ENCODE measurements around the gene ENTHD1. TPM values are rescaled to one million over a fixed set of nuclear protein-coding genes. Genes with fewer than 3 reads are reported as not detected.

Gene ENTHD1
- total RNA-seq, 2 donors from 2014 or later, result not detected

- Histone ChIP-seq H3K27me3 (ENCODE audit: control insufficient read depth, insufficient read depth, low read length, poor library complexity, severe bottlenecking) (no peaks in the 10 kb centered on the region), H3K4me3 (ENCODE audit: low read length) (no peak overlapping the region), H3K9ac (ENCODE audit: extremely low read depth, low read length, poor library complexity, severe bottlenecking) (no peak overlapping the region), H3K27ac (ENCODE audit: low read depth, low read length) (no peak overlapping the region), H3K9me3 (ENCODE audit: control insufficient read depth, low read length) (no peaks in the 10 kb centered on the region), H3K4me1 (ENCODE audit: control insufficient read depth, insufficient read depth, low read length) (peaks cover 8% of the 10 kb centered on the region), H3K36me3 (ENCODE audit: control insufficient read depth, insufficient read depth, low read length) (no peaks in the 10 kb centered on the region)
- Mint-ChIP-seq H3K4me1 (peaks cover 45% of the 10 kb centered on the region), H3K27me3 (ENCODE audit: insufficient read depth) (no peaks in the 10 kb centered on the region), H3K4me3 (no peak overlapping the region), H3K27ac (no peak overlapping the region), H3K9me3 (no peaks in the 10 kb centered on the region), H3K36me3 (ENCODE audit: low read depth) (no peaks in the 10 kb centered on the region)
- WGBS, 2 experiments (ENCODE audit: insufficient coverage in 1 of 2, insufficient read length in 1 of 2), result 87 to 91% methylated on average over 6 of the region's 6 CpGs
- TF ChIP-seq CTCF (conservative IDR thresholded peaks at IDR 0.05), result no peak
- DNase-seq, result no peak
Observed at GRCh38 chr22:39935612-39936011, 42.1 kb upstream of the ENTHD1 start.

DNA sequence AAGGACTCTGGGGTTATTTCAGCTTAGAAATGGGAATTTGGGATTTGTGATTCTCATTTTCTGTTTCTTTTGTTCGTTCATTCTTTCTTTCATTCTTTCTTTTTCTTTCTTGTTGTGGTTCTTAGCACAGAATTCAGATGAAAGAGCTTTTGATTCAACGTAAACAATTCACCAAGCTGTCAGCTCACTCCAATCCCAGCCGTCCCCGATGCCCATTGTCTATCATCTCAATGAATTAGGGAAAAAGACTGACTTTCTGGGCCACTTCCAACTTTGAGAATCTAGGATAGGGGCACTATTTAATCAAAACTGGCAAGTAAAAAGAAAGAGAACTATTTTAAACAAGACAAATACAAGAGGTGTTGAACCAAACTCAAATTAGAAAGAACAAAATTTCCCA lies 41.6 kb upstream of the ENTHD1 start:
- no peak for DNase-seq
- WGBS, 2 experiments (ENCODE audit: insufficient coverage in 1 of 2, insufficient read length in 1 of 2), result 83 to 90% methylated on average over 2 to 4 of the region's 4 CpGs
- H3K4me1 ChIP-seq (ENCODE audit: control insufficient read depth, insufficient read depth, low read length), result peaks cover 8% of the 10 kb centered on the region

DNA sequence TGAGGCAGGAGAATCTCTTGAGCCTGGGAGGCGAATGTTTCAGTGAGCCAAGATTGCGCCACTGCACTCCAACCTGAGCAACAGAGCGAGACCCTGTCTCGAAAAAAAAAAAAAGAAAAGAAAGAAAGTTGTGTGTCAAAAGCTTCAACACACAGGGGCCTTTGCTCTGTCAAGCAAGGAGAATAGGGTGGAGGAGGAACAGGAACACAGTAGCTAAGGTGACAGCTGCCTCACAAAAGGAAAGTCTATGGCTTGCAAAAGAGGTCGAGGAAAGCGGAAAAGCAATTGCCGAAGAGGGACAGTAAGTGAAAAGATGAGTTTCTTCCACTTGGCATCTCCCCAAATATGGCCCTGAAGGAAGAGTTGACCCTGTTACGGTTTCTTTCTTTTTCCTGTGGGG lies 40.2 kb upstream of the ENTHD1 start:
- peaks cover 8% of the 10 kb centered on the region for H3K4me1 ChIP-seq (ENCODE audit: control insufficient read depth, insufficient read depth, low read length)
- no peak overlapping the region for H3K4me3 ChIP-seq (ENCODE audit: low read length)
- 79 to 82% methylated on average over 8 of the region's 8 CpGs for WGBS, 2 experiments (ENCODE audit: insufficient coverage in 1 of 2, insufficient read length in 1 of 2)
- no peaks in the 10 kb centered on the region for H3K27me3 Mint-ChIP-seq (ENCODE audit: insufficient read depth)
- H3K27ac Mint-ChIP-seq, result no peak overlapping the region
- no peak for DNase-seq
- no peaks in the 10 kb centered on the region for H3K27me3 ChIP-seq (ENCODE audit: control insufficient read depth, insufficient read depth, low read length, poor library complexity, severe bottlenecking)
- H3K36me3 Mint-ChIP-seq (ENCODE audit: low read depth), result no peaks in the 10 kb centered on the region
- no peak overlapping the region for H3K27ac ChIP-seq (ENCODE audit: low read depth, low read length)
- no peak overlapping the region for H3K9ac ChIP-seq (ENCODE audit: extremely low read depth, low read length, poor library complexity, severe bottlenecking)
- TF ChIP-seq CTCF (conservative IDR thresholded peaks at IDR 0.05), result no peak
- H3K4me1 Mint-ChIP-seq, result peaks cover 41% of the 10 kb centered on the region
- no peaks in the 10 kb centered on the region for H3K9me3 ChIP-seq (ENCODE audit: control insufficient read depth, low read length)
- no peaks in the 10 kb centered on the region for H3K36me3 ChIP-seq (ENCODE audit: control insufficient read depth, insufficient read depth, low read length)
- no peak overlapping the region for H3K4me3 Mint-ChIP-seq
- no peaks in the 10 kb centered on the region for H3K9me3 Mint-ChIP-seq

More for the DNA sequence above, 41.6 kb upstream of the ENTHD1 start:
- no peak overlapping the region for H3K4me3 ChIP-seq (ENCODE audit: low read length)
- H3K9me3 ChIP-seq (ENCODE audit: control insufficient read depth, low read length), result no peaks in the 10 kb centered on the region
- H3K9me3 Mint-ChIP-seq, result no peaks in the 10 kb centered on the region
- no peaks in the 10 kb centered on the region for H3K36me3 Mint-ChIP-seq (ENCODE audit: low read depth)
- H3K4me3 Mint-ChIP-seq, result no peak overlapping the region
- no peaks in the 10 kb centered on the region for H3K27me3 ChIP-seq (ENCODE audit: control insufficient read depth, insufficient read depth, low read length, poor library complexity, severe bottlenecking)
- no peaks in the 10 kb centered on the region for H3K36me3 ChIP-seq (ENCODE audit: control insufficient read depth, insufficient read depth, low read length)
- peaks cover 42% of the 10 kb centered on the region for H3K4me1 Mint-ChIP-seq
- H3K27me3 Mint-ChIP-seq (ENCODE audit: insufficient read depth), result no peaks in the 10 kb centered on the region
- no peak overlapping the region for H3K27ac Mint-ChIP-seq
- no peak overlapping the region for H3K9ac ChIP-seq (ENCODE audit: extremely low read depth, low read length, poor library complexity, severe bottlenecking)
- TF ChIP-seq CTCF (conservative IDR thresholded peaks at IDR 0.05), result no peak
- no peak overlapping the region for H3K27ac ChIP-seq (ENCODE audit: low read depth, low read length)
